NCI-H1105 treated with DMSO at 0.1 percent for 48 hours (cell line): ENCODE results near the gene TGM2.

ENCODE experiments used
- DNase-seq: peaks from one replicate; lab custom pipeline; 2025; lab: John Stamatoyannopoulos, UW

The TGM2 gene

GRCh38 chr20:38165089-38165965, at the start of gene TGM2:
Gene TGM2, minus strand, starts transcription at chr20:38165270. Its CDS starts 72 bp downstream, at chr20:38165198.
- no peak for DNase-seq

- no peak for DNase-seq
Observed at GRCh38 chr20:38214256-38215193, 49.5 kb upstream of the TGM2 start.

GRCh38 chr20:38213607-38213940, 48.5 kb upstream of the TGM2 start:
- no peak for DNase-seq

- no peak for DNase-seq
Observed at GRCh38 chr20:38212806-38213606, 47.9 kb upstream of the TGM2 start.

GRCh38 chr20:38211200-38212097, 46.4 kb upstream of the TGM2 start:
- no peak for DNase-seq

GRCh38 chr20:38210741-38211140, 45.7 kb upstream of the TGM2 start:
- no peak for DNase-seq

- no peak for DNase-seq
Observed at GRCh38 chr20:38209736-38210405, 44.8 kb upstream of the TGM2 start.

- DNase-seq: no peak
Observed at GRCh38 chr20:38209054-38209675, 44.1 kb upstream of the TGM2 start.

GRCh38 chr20:38208523-38208922, 43.5 kb upstream of the TGM2 start:
- DNase-seq: no peak

- DNase-seq: no peak
Observed at GRCh38 chr20:38208088-38208487, 43.0 kb upstream of the TGM2 start.

GRCh38 chr20:38207621-38208020, 42.6 kb upstream of the TGM2 start:
- DNase-seq: no peak

- no peak for DNase-seq
Observed at GRCh38 chr20:38205001-38205400, 39.9 kb upstream of the TGM2 start.

GRCh38 chr20:38203981-38204357, 38.9 kb upstream of the TGM2 start:
- DNase-seq: no peak

GRCh38 chr20:38203337-38203980, 38.4 kb upstream of the TGM2 start:
- DNase-seq: no peak

- no peak for DNase-seq
Observed at GRCh38 chr20:38202982-38203293, 37.9 kb upstream of the TGM2 start.

GRCh38 chr20:38202153-38202981, 37.3 kb upstream of the TGM2 start:
- no peak for DNase-seq

GRCh38 chr20:38201356-38201755, 36.3 kb upstream of the TGM2 start:
- DNase-seq: no peak

- no peak for DNase-seq
Observed at GRCh38 chr20:38200646-38201045, 35.6 kb upstream of the TGM2 start.
